Measurements from ENCODE around the gene KIFC3.
"Not testable (repeated sequence)": the region's sequence is repeated elsewhere in the genome, so short reads cannot be mapped to it uniquely, and the experiment has no call there.

KIFC3 gene

DNA sequence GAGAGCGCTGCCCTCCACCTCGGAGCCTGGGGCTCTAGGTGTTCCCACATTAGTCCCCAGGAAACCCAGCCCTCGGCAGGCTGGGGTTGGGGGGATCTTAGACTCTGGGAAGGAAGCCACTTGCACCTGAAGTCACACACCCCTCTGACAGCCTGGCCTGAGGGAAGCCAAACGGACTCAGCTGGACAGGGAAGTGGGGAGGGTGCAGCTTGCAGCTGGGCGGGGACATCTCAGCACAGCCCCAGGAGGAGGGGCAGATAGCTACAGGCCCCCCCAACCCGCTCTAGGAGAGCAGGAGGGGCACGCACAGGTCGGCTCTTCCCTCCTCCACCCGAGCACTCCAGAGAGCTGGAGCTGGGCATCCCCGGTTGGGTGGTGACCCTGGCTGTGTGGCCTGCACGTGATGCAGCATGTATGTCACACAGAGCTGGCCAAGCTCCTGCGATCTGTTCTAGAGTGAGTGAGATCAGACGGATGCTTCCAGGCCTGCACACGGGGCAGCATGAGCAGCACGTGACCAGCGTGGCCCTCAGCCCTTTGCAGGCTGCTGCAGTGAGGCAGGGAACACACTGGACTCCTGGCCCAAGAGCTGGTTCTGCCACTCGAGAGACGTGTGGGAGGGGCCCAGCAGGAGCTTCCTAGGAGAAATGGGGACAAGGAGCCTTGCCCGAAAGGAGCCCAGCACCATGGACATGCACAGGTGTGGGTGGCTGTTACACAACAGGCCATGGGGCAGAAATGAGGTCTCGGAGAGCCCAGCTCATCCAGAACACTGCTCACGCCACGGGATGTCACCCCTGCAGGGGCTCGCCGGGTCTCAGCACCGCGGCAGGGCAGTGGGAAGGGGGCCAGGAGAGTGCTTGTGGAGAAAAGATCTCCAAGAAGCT is 15.4 kb downstream of the KIFC3 start:
- no peak for DNase-seq

GRCh38 chr16:57785924-57786323 is 16.4 kb downstream of the KIFC3 start:
- no peak for DNase-seq

- no peak for DNase-seq
Measured at GRCh38 chr16:57785385-57785784, 16.9 kb downstream of the KIFC3 start.

DNA sequence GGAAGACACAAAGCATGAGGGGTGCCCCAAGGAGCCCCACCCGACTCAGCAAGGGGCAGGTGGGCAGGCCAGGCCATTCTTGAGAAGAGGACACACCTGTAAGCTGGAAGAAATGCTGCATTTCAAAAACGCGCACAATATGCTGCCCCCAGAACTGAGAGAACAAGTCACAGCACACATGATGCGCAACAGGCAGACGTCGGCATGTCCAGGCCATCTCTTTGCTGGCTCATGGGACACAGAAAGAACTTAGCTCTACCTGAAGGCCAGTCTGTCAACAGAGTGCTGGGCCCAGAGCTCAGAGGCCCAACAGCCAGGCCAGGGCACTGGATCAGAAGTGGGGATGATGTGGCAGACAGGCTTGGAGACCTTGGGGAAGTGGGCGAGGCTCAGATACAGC is 18.0 kb downstream of the KIFC3 start:
- no peak for DNase-seq

DNA sequence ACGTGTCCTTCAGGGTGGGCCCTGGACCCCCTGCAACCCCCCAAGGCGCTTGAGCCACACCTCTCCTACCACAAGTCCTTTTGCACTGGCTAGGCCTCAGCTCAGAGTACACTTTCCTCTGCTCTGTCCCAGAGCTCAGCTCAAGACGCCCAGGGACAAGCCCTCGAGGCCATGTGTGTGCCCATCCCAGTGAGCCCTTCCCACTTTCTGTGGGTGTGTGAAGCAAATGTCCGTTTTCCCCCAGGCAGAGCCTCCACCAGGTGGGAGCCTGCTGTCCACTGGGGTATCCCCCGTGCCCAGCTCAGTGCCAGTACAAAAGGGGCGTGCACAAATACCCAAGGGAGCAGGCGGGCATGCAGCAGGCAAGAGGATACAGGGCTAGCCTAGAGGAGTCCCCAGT is 18.4 kb downstream of the KIFC3 start:
- no peak for DNase-seq

DNA sequence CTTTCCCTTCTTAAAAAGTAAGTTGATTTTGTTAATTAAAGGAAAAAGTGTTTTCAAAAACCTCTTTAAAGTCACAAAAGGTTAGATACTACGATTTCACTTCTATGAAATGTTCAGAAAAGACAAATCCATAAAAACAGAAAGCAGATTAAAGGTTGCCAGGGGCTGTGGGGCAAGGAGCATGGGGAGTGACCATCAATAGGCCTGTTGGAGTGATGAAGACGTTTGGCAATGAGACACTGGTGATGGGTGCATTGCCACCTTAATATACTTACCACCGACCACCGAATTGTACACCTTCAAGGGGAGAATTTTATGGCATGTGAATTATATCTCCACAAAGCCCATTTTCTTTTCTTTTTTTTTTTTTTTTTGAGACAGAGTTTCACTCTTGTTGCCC is 19.2 kb downstream of the KIFC3 start:
- DNase-seq, result no peak

GRCh38 chr16:57782607-57783055 is 19.7 kb downstream of the KIFC3 start:
- DNase-seq, result not testable (repeated sequence)

DNA sequence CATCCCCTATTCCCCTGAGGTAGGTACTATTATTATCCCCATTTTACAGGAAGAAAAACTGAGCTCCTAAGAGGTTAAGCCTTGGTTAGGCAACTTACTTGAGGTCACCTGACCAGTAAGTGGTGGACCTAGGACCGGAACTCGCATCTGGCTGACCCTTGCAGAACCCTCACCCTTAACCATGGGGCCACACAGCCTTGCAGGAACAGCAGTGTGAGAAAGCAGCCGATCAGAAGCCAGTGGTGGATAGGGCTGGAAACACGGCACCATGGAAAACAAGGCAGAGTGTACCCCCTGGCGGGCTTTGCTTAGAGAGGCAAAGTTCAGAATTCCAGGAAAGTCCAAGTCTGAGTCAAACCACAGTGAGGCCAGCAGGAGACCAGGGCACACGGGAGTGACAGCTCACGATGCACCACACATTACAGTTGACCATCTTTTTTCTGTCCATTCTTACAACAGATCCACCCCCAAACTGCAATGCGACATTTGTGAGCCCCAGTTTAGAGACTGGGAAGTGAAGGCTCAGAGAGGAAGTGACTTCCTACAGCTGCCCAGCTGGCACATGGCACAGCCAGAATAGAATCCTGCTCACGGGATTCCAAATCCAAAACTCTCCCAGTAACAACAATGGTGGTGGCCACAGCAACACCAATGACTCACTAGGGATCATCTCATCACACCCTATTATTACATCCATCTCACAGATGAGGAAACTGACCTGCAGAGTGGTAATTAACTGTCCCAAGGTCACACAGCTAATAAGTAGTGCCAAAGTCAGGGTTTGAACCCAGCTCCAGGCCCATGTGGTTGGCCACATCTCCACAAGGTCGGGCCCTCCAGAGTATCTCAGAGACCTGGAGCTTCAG is 20.3 kb downstream of the KIFC3 start:
- no peak for DNase-seq

- DNase-seq, result no peak
Measured at GRCh38 chr16:57781349-57781740, 20.9 kb downstream of the KIFC3 start.

DNA sequence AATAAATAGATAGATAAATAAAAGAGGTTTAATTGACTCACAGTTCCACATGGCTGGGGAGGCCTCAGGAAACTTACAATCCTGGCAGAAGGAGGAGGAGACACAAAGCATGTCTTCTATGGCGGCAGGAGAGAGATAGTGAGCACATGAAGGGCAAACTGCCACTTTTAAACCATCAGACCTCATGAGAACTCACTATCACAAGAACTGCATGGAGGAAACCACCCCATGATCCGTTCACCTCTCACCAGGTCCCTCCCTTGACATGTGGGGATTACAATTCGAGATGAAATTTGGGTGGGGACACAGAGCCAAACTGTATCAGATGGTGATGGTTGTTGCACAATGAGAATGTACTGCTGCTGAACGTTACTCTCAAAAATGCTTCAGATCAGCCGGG is 22.5 kb downstream of the KIFC3 start:
- not testable (repeated sequence) for DNase-seq

DNA sequence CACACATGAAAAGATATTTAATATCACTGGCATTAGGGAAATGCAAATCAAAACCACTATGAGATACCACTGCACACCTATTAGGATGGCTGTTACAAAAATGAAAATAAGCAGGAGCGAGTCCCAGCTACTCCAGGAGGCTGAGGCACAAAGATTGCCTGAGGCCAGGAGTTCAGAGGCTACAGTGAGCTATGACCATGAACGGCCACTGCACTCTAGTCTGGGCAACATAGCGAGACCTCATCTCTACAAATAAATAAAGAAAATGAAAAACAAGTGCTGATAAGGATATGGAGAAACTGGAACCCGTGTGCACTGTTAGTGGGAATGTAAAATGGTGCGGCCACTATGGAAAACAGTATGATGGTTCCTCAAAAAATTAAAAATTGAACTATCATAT is 23.6 kb downstream of the KIFC3 start:
- no peak for DNase-seq

- no peak for DNase-seq
Measured at GRCh38 chr16:57775661-57776469, 26.4 kb downstream of the KIFC3 start.

DNA sequence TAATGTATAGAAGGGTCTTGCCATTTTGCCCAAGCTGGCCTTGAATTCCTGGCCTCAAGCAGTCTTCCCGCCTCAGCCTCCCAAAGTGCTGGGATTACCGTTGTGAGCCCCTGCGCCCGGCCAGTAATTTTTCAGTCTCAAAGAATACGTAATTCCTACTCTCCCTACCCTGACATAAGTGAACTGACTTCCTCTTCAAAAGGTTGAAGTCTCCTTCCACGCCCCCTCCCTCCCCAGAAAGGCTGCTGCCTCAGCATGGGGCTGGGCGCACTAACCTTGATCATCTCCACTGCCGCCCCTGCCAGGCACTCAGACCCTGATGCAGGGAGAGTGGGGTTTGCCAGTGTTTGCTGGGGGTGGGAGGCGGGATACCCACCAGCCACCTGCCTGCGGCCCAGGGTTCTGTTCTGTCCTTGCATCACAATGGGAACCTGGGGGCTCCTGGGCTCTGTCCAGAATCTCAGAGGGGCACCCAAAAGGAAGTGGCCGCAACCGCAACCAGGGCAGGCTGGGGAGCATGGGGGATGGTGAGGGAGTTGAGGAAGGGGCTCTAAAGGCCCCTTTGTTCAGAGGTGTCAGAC is 27.5 kb downstream of the KIFC3 start:
- no peak for DNase-seq

GRCh38 chr16:57773655-57774295 is 28.5 kb downstream of the KIFC3 start:
- no peak for DNase-seq

DNA sequence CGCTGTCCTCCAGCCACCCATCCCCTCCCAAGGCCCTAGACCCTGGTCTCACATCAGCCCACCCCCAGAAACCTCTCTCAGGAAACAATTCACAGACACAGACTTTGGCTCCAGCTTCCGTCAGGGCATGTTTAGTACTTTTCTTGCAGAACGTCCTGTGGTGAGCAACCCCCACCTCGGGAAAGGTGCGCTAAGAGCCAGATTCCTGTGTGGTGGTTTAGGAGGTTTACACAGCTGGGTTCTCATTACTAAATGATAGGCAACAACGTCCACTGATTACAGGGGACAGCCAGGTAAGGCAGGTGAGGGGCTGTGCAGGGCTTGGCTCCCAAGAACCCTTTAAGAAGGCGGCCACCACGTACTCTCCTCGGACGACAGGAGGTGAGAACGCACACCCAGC is 29.3 kb downstream of the KIFC3 start:
- no peak for DNase-seq

- no peak for DNase-seq
Measured at GRCh38 chr16:57771141-57771785, 31.0 kb downstream of the KIFC3 start.

GRCh38 chr16:57770361-57770760 is 31.9 kb downstream of the KIFC3 start:
- DNase-seq, result no peak

GRCh38 chr16:57769541-57770145 is 32.6 kb downstream of the KIFC3 start:
- no peak for DNase-seq

DNA sequence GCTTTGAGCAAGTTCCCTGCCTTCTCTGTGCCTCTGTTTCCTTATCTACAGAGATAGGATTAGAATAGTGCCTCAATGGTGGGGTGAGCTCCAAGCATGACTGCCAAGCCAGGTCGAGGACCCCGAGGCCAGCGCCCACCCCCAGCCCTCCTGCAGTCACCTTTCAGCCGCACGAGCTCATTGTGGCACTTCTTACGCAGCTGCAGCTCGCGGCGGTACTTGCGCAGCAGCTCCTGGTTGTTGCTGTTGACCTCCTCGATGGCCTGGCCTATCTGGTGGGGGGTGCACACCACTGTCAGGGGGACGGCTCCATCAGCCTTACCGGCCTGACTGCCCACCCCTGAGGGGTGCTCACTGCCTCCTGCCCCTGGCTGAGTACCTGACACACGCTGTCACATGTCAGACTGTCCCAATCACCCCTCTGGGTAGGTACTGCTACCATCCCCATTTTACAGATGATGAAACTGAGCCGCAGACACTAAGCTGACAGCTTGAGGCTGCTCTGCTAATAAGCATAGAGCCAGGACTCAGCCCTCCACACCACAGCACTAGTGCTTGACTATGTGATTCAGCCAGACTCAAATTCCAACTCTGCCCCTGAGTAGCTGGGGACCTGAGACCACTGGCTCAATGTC is 35.5 kb downstream of the KIFC3 start:
- no peak for DNase-seq

- no peak for DNase-seq
Measured at GRCh38 chr16:57765160-57765728, 37.0 kb downstream of the KIFC3 start.

Measured in activated naive CD4-positive, alpha-beta T cell (primary cell).